Keratinocyte (primary cell): ENCODE data around the gene NHLRC2.

ENCODE experiments used
- EZH2 ChIP-seq: IDR thresholded peaks from one replicate; pipeline ENCODE4 v1.6.1; 2012; ENCODE audit warnings: inconsistent platforms, mild to moderate bottlenecking, low read length, moderate library complexity
- TF ChIP-seq, protein P1 (sequence below), 3 experiments: IDR thresholded peaks in 1 of 3; conservative IDR thresholded peaks in 1 of 3; optimal IDR thresholded peaks in 1 of 3; 2 replicates in 2 of 3; 3 replicates in 1 of 3; pipeline versions ENCODE3 to v1.5.1; 2011; ENCODE audit warnings: low read length in 3 of 3, mild to moderate bottlenecking in 3 of 3, moderate library complexity in 2 of 3, control low read depth in 1 of 3, inconsistent platforms in 1 of 3; ENCODE audit not compliant: insufficient read depth in 2 of 3; ENCODE audit errors: extremely low read depth in 1 of 3

DNA sequence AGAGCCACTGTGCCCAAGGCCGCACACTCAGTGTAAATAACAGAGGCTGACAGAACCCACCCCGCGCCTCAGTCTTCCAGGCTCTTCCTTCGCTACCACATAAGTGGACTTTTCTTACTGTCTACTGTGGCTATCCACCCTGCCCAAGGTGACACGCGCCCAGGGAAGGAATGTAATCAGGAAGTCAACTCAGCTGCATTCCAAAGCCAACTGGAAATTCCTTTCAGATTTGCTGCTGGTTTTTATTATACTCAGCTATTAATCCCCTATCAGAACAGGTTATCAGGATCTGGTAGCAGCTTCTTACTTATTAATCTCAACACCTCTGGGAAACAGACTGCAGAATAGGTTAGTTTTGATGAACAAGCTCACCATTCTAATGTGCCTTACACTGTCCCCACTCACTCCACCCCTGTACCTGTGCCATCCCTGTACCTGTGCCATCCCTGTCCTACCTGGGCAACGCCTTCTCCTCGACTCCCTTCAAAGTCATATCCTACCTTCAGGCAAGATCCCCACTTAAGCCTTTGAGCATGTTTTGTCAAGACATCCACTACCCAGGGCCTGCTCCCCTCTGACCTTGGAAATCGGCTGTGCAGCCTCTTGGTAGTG, 90.7 kb downstream of the NHLRC2 start:
- TF ChIP-seq, protein P1, sequence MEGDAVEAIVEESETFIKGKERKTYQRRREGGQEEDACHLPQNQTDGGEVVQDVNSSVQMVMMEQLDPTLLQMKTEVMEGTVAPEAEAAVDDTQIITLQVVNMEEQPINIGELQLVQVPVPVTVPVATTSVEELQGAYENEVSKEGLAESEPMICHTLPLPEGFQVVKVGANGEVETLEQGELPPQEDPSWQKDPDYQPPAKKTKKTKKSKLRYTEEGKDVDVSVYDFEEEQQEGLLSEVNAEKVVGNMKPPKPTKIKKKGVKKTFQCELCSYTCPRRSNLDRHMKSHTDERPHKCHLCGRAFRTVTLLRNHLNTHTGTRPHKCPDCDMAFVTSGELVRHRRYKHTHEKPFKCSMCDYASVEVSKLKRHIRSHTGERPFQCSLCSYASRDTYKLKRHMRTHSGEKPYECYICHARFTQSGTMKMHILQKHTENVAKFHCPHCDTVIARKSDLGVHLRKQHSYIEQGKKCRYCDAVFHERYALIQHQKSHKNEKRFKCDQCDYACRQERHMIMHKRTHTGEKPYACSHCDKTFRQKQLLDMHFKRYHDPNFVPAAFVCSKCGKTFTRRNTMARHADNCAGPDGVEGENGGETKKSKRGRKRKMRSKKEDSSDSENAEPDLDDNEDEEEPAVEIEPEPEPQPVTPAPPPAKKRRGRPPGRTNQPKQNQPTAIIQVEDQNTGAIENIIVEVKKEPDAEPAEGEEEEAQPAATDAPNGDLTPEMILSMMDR (optimal IDR thresholded peaks at IDR 0.05 in 1 of 3, IDR thresholded peaks at IDR 0.05 in 1 of 3, conservative IDR thresholded peaks at IDR 0.05 in 1 of 3; ENCODE audit: extremely low read depth in 1 of 3, insufficient read depth in 2 of 3, low read length in 3 of 3): no peak
- TF ChIP-seq EZH2: no peak
